Measurements from ENCODE around the gene CUX1.
"Not testable (repeated sequence)": the region's sequence is repeated elsewhere in the genome, so short reads cannot be mapped to it uniquely, and the experiment has no call there.

CUX1 gene

DNA sequence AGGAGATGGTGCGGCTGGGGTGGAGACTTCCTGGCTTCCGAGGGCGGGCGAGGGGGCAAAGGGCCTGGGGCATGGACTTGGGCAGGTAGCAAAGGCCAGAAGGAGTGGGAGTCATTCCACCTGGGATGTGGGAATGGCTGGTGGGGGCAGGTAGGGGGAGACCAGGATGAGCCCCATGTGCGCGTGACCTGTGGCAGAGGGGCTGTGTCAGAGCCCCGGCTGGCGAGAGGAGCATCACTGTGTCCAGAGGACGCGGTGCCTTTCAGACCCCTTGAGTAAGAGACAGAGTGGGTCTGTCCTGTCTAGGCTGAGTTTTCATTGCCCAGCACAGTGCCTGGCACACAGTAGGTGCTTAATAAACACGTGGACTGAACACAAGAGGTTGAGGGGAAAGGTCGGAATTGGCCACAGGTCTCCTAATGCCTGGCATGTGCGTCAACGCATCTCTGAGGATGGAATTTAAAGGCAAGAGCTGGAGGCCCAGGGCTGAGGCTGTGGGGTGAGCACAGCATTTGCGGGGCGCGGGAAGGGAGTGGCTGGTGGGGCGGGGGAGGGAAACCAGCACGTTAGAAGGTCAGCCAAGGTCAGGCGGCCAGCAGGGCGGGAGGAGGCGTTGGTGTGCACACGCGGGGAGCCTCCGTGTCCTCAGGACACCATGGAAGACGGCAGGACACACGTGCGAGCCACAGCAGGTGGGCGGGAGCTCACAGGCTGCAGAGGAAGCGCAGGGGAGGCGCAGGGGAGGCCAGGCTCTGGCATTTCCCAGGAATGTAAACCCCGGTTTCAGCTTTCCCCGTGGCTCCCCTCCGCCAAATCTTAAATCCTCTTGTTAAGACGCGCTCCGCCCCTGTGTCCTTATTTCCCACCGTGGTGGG lies 51.8 kb downstream of the CUX1 start:
- DNase-seq (ENCODE audit: low spot score), result no peak

- DNase-seq (ENCODE audit: low spot score), result no peak
Measured at GRCh38 chr7:101869901-101870290, 52.5 kb downstream of the CUX1 start.

DNA sequence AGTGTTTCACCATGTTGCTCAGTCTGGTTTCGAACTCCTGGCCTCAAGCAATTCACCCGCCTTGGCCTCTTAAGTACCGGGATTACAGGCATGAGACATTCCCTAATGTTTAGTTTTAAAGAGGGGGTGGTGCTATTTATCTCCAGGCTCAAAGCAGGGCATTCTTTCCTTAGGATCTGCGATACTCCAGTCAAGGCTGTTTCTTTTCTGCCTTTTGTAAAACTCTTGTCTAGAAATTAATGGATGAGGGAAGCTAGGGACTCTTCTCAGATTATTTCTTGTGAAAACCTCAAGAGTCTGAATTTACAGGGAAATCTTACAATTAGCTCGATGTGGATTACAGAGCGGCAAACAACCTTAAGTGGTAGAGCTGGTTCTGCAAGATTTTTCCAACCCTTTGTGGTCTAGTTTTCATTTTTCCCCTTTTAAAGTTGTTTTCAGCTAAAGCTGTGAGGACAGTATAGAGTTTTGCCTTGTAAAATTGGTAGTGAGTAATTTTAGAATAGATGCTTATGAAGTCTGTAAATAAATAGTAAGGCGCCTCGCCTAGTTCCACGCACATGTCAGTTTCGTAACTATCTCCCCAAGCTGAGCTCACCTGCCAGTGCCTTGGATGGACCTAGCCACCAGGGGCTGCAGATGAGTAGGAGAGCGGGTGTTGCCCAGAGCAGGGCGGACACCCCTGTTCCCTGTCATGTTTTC lies 53.1 kb downstream of the CUX1 start:
- DNase-seq (ENCODE audit: low spot score), result no peak

- DNase-seq (ENCODE audit: low spot score), result no peak
Measured at GRCh38 chr7:101871351-101871750, 53.9 kb downstream of the CUX1 start.

DNA sequence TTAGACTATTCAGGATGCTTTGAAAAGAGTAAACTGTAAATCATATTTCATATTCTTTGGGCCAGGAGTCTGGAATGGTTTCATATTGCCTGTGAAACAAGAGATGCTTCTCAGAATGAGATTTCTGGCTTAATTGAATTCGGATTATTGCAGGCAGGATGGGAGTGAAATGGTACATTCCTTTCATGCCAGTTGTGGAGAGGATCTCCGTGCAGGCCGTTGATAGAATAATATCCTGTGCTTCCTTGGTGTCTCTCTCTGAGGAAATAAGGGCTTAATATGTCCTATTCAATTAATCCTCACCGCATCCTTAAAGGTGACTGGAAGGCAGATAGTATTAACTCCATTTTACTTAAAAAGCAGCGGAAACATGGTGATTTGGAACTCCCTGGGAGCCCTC lies 56.6 kb downstream of the CUX1 start:
- no peak for DNase-seq (ENCODE audit: low spot score)

DNA sequence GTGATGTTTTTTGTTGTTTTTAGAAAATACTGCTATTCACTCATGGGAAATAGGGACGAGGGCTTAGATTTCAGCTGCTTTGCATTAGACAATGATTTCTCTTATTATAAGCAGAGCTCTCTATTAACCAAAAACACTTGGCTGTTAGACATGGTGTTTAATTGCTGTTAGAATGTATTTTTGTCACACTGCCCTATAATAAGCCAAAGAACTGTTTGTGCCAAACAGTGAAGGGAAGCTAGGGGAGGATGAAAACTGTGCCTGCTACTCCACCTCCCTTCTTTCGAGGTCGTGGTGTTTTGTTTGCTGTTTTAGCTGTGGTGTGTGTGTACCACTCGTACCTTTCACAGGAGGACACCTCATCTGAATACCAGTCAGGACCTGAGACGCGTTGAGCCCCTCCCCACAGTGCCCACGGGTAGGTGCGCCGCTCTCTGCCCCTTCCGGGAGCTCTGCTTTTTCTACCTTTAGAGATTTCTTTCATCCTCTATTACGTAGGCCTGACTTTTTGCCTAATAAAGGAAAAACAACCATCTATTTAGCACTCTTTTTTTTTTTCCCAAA lies 57.9 kb downstream of the CUX1 start:
- DNase-seq (ENCODE audit: low spot score), result no peak

GRCh38 chr7:101877882-101878591 lies 60.6 kb downstream of the CUX1 start:
- DNase-seq (ENCODE audit: low spot score), result no peak

DNA sequence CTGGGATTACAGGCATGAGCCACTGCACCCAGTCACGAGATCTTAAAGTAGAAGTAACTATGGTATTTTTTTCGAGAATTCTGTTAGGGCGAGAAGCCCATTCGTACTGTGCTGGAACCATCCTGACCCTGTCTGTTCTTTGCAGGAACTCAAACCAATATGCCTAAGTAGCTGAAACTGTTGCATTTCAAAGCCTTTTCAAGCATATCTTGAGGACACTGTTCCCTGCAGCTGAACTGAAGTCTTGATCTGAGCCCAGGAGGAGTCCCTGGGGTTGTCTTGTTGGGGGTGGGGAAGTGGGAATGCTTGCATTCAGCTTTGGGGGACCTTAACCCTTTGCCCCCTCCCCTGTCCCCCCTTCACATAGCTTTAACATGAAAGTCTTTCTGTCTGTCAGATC lies 61.5 kb downstream of the CUX1 start:
- no peak for DNase-seq (ENCODE audit: low spot score)

- DNase-seq (ENCODE audit: low spot score), result no peak
Measured at GRCh38 chr7:101879565-101879964, 62.1 kb downstream of the CUX1 start.

- no peak for DNase-seq (ENCODE audit: low spot score)
Measured at GRCh38 chr7:101880282-101881054, 63.0 kb downstream of the CUX1 start.

- no peak for DNase-seq (ENCODE audit: low spot score)
Measured at GRCh38 chr7:101882005-101882421, 64.6 kb downstream of the CUX1 start.

DNA sequence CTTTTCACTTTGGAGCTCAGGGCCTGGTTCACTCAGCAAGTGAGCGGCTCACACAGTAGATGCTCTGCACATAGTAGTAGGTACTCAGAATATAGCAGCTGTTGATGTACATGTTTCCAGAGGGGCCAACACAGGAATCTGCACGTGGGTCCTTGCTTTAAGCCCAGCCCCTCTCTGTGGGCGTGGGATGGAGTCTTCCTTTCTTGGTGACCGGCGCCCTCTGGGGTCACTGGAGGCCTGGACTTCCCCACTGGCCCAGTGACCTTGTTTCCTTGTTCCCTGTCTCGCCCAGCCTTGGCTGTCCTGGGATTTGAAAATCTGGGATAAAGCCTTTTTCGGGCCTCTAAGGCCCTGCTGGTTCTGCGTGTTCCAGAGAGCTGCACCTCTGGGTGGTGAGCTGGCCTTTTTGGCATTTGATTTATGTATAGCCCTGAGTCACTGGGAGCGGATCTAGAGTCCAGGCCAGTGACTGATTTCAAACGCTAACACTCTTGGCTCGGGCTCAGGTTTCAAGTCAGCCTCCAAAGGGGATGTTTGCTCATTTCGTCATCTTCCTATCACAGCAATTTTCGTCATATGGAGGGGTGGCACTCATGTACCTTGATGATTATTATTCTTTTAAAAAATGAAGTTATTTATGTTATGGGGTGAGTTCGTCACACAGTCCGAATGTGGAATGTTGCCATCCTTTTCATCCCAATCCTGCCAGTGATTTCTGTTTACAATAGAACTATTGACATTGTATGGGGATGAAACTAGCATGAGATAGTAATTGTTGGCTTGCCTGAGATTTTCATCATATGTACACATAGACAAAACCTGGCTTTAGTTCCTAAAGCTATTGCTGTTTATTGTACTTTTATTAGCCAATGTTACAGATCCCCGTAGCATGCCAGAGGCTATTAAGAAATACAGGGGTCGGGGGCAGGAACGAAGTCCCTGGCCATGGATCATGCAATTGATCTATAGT lies 65.5 kb downstream of the CUX1 start:
- peak; percentile 58 for DNase-seq (ENCODE audit: low spot score)

DNA sequence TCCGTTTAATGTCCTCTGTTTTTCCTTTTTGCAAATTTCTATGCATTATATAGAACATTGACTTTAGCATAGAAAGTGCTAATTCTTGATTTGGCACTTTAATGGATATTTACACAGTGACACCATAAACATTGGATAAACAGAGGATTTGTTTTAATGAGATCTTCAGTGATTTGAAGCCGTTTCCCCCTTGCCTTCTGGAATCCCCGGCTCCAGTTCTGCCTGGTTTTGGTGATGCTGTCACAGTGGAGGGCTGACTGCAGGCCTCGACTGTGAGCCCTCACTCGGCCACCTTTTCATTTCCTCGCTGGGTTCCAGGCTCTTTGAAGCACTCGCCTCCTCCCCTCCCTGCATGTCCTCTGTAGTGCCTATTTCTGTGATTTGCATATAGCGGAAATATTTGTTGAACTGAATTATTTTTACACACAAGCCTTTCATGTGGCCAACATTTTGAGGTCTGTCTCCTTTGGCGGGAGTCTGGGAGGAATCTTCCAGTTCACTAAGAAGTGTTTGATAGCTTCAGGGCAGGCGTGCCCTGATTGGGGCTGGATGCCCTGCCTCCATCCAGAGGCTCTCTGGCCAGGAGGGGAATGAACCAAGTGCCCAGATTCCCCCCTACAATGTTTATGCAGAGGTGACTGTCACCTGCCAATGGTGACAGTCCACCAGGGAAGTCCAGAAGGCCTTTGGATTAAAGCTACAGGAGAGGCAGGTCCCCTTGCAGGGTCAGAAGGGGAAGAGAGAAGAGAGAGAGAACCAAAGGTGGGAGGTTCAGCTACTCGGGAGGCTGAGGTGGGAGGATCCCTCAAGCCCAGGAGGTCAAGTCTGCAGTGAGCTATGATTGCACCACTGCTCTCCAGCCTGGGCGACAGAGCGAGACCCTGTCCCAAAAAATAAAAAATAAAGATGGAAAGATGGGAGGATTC lies 67.5 kb downstream of the CUX1 start:
- DNase-seq (ENCODE audit: low spot score), result no peak

DNA sequence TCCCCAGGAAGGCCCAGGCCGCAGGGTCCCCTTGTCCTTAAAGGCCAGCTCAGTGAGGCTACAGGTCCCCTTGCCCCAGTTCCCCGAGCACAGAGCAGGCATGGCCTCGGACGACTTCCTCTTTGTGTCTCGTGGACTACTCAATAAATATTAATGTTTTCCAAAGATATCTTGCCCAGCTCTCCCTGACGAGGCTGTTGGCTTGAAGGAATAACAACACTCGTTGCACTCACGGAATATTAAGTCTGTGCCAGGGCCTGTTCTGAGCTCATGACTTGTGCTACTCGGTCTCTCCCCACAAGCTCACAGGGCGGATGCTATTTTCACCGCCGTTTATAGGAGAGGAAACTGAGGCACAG lies 68.2 kb downstream of the CUX1 start:
- peak; percentile 41 for DNase-seq (ENCODE audit: low spot score)

GRCh38 chr7:101887352-101887751 lies 69.9 kb downstream of the CUX1 start:
- DNase-seq (ENCODE audit: low spot score), result not testable (repeated sequence)

- DNase-seq (ENCODE audit: low spot score), result not testable (repeated sequence)
Measured at GRCh38 chr7:101888564-101888963, 71.1 kb downstream of the CUX1 start.

DNA sequence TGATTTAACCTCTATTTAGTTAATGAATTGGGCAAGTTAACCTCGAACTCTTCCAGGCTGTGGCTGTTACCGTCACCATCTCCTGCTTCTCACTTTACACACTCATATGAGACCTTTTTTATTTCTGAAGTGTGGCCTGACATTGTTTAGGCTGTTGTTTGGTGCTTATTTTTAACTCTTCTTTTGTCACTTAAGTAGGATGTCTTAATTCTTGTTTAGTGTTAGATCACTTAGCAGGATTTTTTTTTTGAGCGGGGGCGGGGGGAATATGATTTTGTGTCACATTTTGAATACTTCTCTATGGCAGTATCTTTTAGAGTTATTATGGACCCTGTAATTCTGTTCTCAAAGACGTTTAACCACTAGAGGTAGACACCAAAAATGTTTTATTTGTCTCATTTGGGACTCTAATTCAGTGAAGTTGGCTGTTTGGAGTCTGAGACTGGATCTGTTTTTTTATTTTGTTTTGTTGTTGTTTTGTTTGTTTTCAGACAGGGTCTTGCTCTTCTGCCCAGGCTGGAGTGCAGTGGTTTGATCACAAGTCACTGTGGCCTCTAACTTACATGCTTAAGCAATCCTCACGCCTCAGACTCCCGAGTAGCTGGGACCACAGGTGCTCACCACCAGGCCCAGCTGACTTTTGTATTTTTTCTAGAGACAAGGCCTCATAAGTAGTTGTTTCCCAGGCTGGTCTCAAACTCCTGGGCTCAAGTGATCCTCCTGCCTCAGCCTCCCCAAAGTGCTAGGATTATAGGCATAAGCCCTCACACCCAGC lies 73.5 kb downstream of the CUX1 start:
- DNase-seq (ENCODE audit: low spot score), result no peak

- DNase-seq (ENCODE audit: low spot score), result no peak
Measured at GRCh38 chr7:101891936-101892640, 74.7 kb downstream of the CUX1 start.

All from putamen (tissue), 1 donor.